HepG2 (cell line): ENCODE measurements around the gene COA3. TPM values are rescaled to one million over a fixed set of nuclear protein-coding genes. Genes with fewer than 3 reads are reported as not detected.
A peak's percentile ranks its signal among the peaks of the same experiment; 100 is the strongest.

ENCODE experiments used
- AHDC1 ChIP-seq: sonication (generic); formaldehyde crosslinking; IDR thresholded peaks from 2 replicates; pipeline ENCODE4 v1.5.1; 2020; ENCODE audit warnings: mild to moderate bottlenecking, missing genetic modification reagents, borderline replicate concordance
- FOXP4 ChIP-seq: sonication (generic); formaldehyde crosslinking; IDR thresholded peaks from 2 replicates; pipeline ENCODE4 v1.4.0; 2020; ENCODE audit warnings: missing genetic modification reagents
- GATAD2A ChIP-seq: IDR thresholded peaks from 2 replicates; pipeline ENCODE4 v1.6.1; 2016
- GLI4 ChIP-seq: sonication (generic); formaldehyde crosslinking; IDR thresholded peaks from 2 replicates; pipeline ENCODE4 v1.5.1; 2020; ENCODE audit warnings: missing genetic modification reagents, mild to moderate bottlenecking, moderate library complexity, borderline replicate concordance
- IKZF5 ChIP-seq: IDR thresholded peaks from 2 replicates; pipeline ENCODE4 v1.6.1; 2018; ENCODE audit warnings: missing genetic modification reagents, mild to moderate bottlenecking, missing compliant biosample characterization
- LCORL ChIP-seq, 2 experiments: fragments of 450-650 bp in 1 of 2; sonication (generic) in 1 of 2; formaldehyde crosslinking in 1 of 2; IDR thresholded peaks; 2 replicates each; pipeline versions ENCODE4 v1.5.0 to v1.6.1; 2017 to 2020; ENCODE audit warnings: antibody characterized with exemption in 1 of 2, missing genetic modification reagents in 1 of 2
- PHF21A ChIP-seq: sonication (generic); formaldehyde crosslinking; IDR thresholded peaks from 2 replicates; pipeline ENCODE4 v1.5.0; 2020; ENCODE audit warnings: mild to moderate bottlenecking, missing genetic modification reagents
- SIN3A ChIP-seq: IDR thresholded peaks from 2 replicates; pipeline ENCODE4 v1.6.1; 2011; ENCODE audit warnings: low read depth, mild to moderate bottlenecking, control low read depth, low read length, borderline replicate concordance
- SSRP1 ChIP-seq: IDR thresholded peaks from 2 replicates; pipeline ENCODE4 v1.6.1; 2016; ENCODE audit warnings: control low read depth
- ZBTB1 ChIP-seq: sonication (generic); formaldehyde crosslinking; IDR thresholded peaks from 2 replicates; pipeline ENCODE4 v1.4.0; 2020; ENCODE audit warnings: missing genetic modification reagents, borderline replicate concordance
- ZFP62 ChIP-seq: sonication (generic); formaldehyde crosslinking; IDR thresholded peaks from 2 replicates; pipeline ENCODE4 v1.4.0; 2020; ENCODE audit warnings: missing genetic modification reagents
- ZNF101 ChIP-seq: sonication (generic); formaldehyde crosslinking; IDR thresholded peaks from 2 replicates; pipeline ENCODE4 v1.4.0; 2020; ENCODE audit warnings: mild to moderate bottlenecking, low read depth, missing genetic modification reagents, borderline replicate concordance
- ZNF598 ChIP-seq: sonication (generic); formaldehyde crosslinking; IDR thresholded peaks from 2 replicates; pipeline ENCODE4 v1.5.1; 2020; ENCODE audit warnings: mild to moderate bottlenecking, missing genetic modification reagents, borderline replicate concordance
- ZNF83 ChIP-seq: sonication (generic); formaldehyde crosslinking; IDR thresholded peaks from 2 replicates; pipeline ENCODE4 v1.4.0; 2020; ENCODE audit warnings: missing genetic modification reagents, mild to moderate bottlenecking, borderline replicate concordance
- polyA plus RNA-seq, 8 experiments: library from polyadenylated mRNA; depleted of rRNA in 3 of 8; stranded (reverse) in 7 of 8; unstranded in 1 of 8; fragments of >200 nt; fragmentation: Illumina TruSeq in 4 of 8; extraction: Trizol in 4 of 8; gene quantifications; 2 replicates each; pipeline versions ENCODE4 v1.2.1 to v1.2.3, GENCODE V29; 2011 to 2016; ENCODE audit warnings: low read depth in 4 of 8, missing spikeins in 1 of 8, mixed read lengths in 1 of 8; ENCODE audit not compliant: insufficient read depth in 1 of 8
- total RNA-seq, 5 experiments: library from RNA; depleted of rRNA; stranded (reverse); fragments of >200 nt; fragmentation: Illumina TruSeq; extraction: Trizol; gene quantifications; 2 replicates each; pipeline ENCODE4 v1.2.3, GENCODE V29; 2016; ENCODE audit warnings: low read depth in 1 of 5

COA3 gene
- total and polyA plus RNA-seq, 2 of the 13 experiments (the other 11 are each of a cell fraction or from before 2014, with no cell fraction given): 133 to 202 TPM

GRCh38 chr17:42748908-42749798 is 49.4 kb downstream of the COA3 start (continued):
- TF ChIP-seq AHDC1 (no peak), GLI4 (CRISPR knock-in tag) (no peak), ZNF83 (no peak), PHF21A (peak; percentile 43; the same call in 1 of the 2 replicates), SIN3A (0 out of 2 replicates have a peak, but pooled peaks have one; percentile 45), ZNF101 (no peak), SSRP1 (CRISPR knock-in tag) (0 out of 2 replicates have a peak, but pooled peaks have one; percentile 43), IKZF5 (CRISPR knock-in tag) (peak; percentile 27; the same call in 1 of the 2 replicates), GATAD2A (CRISPR knock-in tag) (no peak), ZBTB1 (CRISPR knock-in tag) (no peak), FOXP4 (CRISPR knock-in tag) (peak; percentile 65; the same call in 1 of the 2 replicates), ZNF598 (CRISPR knock-in tag) (peak; percentile 53; the same call in 1 of the 2 replicates), LCORL (IDR thresholded peaks at IDR 0.05) (no peak), LCORL (CRISPR knock-in tag; IDR thresholded peaks at IDR 0.05) (peak; percentile 76; the same call in 1 of the 2 replicates), ZFP62 (no peak)
